Chondrocyte (in vitro differentiated cells): ENCODE measurements around the gene LAMB3. TPM values are rescaled to one million over a fixed set of nuclear protein-coding genes. Genes with fewer than 3 reads are reported as not detected.

Experiments used
- DNase-seq: peaks from one replicate; pipeline ENCODE4 v3.0.0; 2021; ENCODE audit warnings: mixed read lengths, low spot score
- H3K27ac Mint-ChIP-seq: one replicate; pipeline ENCODE4 v1.8.0; 2021; ENCODE audit warnings: mild to moderate bottlenecking, moderate library complexity, mixed read lengths; ENCODE audit not compliant: unreplicated experiment
- H3K27me3 Mint-ChIP-seq: 2 replicates; pipeline ENCODE4 v1.8.0; 2021; ENCODE audit warnings: low read depth, mixed read lengths
- H3K36me3 Mint-ChIP-seq: 2 replicates; pipeline ENCODE4 v1.8.0; 2021; ENCODE audit warnings: low read depth, mixed read lengths
- H3K4me1 Mint-ChIP-seq: 2 replicates; pipeline ENCODE4 v1.8.0; 2021; ENCODE audit warnings: low read depth, mild to moderate bottlenecking, mixed read lengths
- H3K4me3 Mint-ChIP-seq: one replicate; pipeline ENCODE4 v1.8.0; 2021; ENCODE audit warnings: mild to moderate bottlenecking, moderate library complexity, mixed read lengths; ENCODE audit not compliant: unreplicated experiment
- H3K9me3 Mint-ChIP-seq: 2 replicates; pipeline ENCODE4 v1.8.0; 2021; ENCODE audit warnings: low read depth, mixed read lengths
- total RNA-seq: library from RNA; stranded (reverse); gene quantifications from 3 replicates; pipeline ENCODE4 v1.2.1, GENCODE V29; 2021
- TF ChIP-seq, protein P1 (sequence below): fragments of 200-600 bp; sonication (generic); IDR thresholded peaks from 2 replicates; pipeline ENCODE4 v1.5.0; 2021; ENCODE audit warnings: antibody characterized with exemption, mild to moderate bottlenecking, moderate library complexity

The LAMB3 gene
- total RNA-seq, 1 donor from 2014 or later: 6.3 TPM

GRCh38 chr1:209661071-209661470, 8.8 kb upstream of the LAMB3 start:
- Mint-ChIP-seq H3K4me3 (no peak overlapping the region), H3K27me3 (peaks cover 7% of the 10 kb centered on the region), H3K4me1 (no peaks in the 10 kb centered on the region), H3K36me3 (no peaks in the 10 kb centered on the region), H3K9me3 (no peaks in the 10 kb centered on the region), H3K27ac (no peak overlapping the region)
- TF ChIP-seq, protein P1, sequence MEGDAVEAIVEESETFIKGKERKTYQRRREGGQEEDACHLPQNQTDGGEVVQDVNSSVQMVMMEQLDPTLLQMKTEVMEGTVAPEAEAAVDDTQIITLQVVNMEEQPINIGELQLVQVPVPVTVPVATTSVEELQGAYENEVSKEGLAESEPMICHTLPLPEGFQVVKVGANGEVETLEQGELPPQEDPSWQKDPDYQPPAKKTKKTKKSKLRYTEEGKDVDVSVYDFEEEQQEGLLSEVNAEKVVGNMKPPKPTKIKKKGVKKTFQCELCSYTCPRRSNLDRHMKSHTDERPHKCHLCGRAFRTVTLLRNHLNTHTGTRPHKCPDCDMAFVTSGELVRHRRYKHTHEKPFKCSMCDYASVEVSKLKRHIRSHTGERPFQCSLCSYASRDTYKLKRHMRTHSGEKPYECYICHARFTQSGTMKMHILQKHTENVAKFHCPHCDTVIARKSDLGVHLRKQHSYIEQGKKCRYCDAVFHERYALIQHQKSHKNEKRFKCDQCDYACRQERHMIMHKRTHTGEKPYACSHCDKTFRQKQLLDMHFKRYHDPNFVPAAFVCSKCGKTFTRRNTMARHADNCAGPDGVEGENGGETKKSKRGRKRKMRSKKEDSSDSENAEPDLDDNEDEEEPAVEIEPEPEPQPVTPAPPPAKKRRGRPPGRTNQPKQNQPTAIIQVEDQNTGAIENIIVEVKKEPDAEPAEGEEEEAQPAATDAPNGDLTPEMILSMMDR: no peak
- no peak for DNase-seq

DNA sequence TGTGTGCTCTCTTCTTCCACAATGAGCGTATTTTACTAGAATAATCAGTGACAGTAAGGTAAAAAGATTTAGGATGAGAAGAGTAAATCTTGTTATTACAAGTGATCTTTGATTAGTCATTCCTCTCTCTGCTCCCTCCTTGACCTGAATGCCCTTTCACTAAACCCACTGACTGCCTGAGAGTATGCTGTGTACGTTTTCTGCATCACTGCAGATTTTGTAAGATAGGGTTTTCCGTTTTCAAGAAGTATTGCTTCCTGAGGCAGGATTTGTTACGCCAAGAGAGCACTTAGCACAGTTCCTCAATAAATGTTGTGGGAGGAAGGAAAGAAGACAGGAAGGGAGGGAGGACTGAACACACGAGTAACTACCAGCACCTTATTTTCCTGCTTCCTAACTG, 7.7 kb upstream of the LAMB3 start:
- Mint-ChIP-seq H3K9me3 (no peaks in the 10 kb centered on the region), H3K4me1 (no peaks in the 10 kb centered on the region), H3K36me3 (no peaks in the 10 kb centered on the region), H3K4me3 (no peak overlapping the region), H3K27me3 (peaks cover 7% of the 10 kb centered on the region), H3K27ac (no peak overlapping the region)
- no peak for DNase-seq
- TF ChIP-seq, protein P1: no peak

GRCh38 chr1:209657918-209658317, 5.7 kb upstream of the LAMB3 start:
- Mint-ChIP-seq H3K36me3 (no peaks in the 10 kb centered on the region), H3K4me3 (no peak overlapping the region)
- TF ChIP-seq, protein P1: no peak

GRCh38 chr1:209657140-209657879, 5.1 kb upstream of the LAMB3 start:
- DNase-seq: no peak
- H3K36me3 Mint-ChIP-seq: no peaks in the 10 kb centered on the region
- H3K4me1 Mint-ChIP-seq: peaks cover 18% of the 10 kb centered on the region
- H3K9me3 Mint-ChIP-seq: no peaks in the 10 kb centered on the region
- TF ChIP-seq, protein P1: no peak
- no peak overlapping the region for H3K27ac Mint-ChIP-seq
- H3K4me3 Mint-ChIP-seq: no peak overlapping the region
- H3K27me3 Mint-ChIP-seq: peaks cover 3% of the 10 kb centered on the region

More at GRCh38 chr1:209657918-209658317, 5.7 kb upstream of the LAMB3 start:
- no peak overlapping the region for H3K27ac Mint-ChIP-seq
- H3K4me1 Mint-ChIP-seq: peaks cover 12% of the 10 kb centered on the region
- no peaks in the 10 kb centered on the region for H3K9me3 Mint-ChIP-seq
- DNase-seq: no peak
- peaks cover 5% of the 10 kb centered on the region for H3K27me3 Mint-ChIP-seq

DNA sequence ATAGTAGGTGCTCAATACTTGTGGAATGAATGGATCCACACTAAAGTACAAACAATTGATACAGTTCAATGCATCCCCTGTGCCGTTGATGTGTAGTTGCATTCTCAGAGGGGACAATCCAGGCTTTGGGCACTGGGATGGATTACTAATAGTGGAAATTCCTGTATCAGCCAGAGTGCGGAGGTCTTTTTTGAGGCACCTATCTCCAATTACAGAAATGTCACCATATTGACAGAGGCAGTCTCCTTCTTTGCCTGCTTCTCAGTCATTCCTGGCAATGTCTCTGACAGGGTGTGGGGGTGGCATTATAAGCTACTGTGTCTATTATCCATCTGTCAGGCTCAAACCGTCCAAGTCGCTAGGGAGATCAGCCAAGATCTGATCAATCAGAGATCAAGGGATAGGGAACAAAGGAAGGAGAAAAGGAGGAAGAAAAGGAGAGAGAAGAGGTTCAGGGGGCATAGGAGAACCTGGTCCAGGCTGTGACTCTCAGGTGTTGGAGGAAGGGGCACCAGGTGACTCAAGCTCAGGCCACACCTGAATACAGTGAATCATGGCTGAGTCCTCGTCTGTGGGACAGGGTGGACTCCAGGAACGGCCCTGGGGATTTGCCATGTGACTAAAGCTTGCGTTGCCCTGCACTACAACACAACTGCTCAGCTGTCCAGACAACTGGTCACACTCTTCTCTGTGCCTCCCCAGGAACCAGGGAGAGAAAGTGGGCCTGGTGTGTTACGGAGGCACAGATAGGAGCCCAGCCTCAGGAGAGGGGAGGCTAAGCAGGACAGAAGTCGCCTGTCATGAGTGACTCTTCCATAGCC, 3.4 kb upstream of the LAMB3 start:
- TF ChIP-seq, protein P1: no peak
- no peaks in the 10 kb centered on the region for H3K9me3 Mint-ChIP-seq
- DNase-seq: no peak
- H3K27ac Mint-ChIP-seq: no peak overlapping the region
- no peak overlapping the region for H3K4me3 Mint-ChIP-seq
- H3K27me3 Mint-ChIP-seq: peaks cover 2% of the 10 kb centered on the region
- H3K36me3 Mint-ChIP-seq: no peaks in the 10 kb centered on the region
- H3K4me1 Mint-ChIP-seq: peaks cover 33% of the 10 kb centered on the region
